GM11168 (cell line): ENCODE results near the gene TNFSF8.

Experiments used
- in situ Hi-C: fragments of 300-500 bp; cut with MboI; formaldehyde crosslinking; loops from one replicate; pipeline ENCODE4 v1.12.0; 2022; ENCODE audit warnings: low sequenced_read_pairs; ENCODE audit not compliant: unreplicated experiment

TNFSF8 gene

GRCh38 chr9:114884787-114885452 is 45.5 kb downstream of the TNFSF8 start:
- in situ Hi-C loops, result no loop called here

GRCh38 chr9:114883709-114884108 is 46.7 kb downstream of the TNFSF8 start:
- in situ Hi-C loops, result no loop called here

GRCh38 chr9:114880291-114880745 is 50.1 kb downstream of the TNFSF8 start:
- in situ Hi-C loops, result no loop called here

- in situ Hi-C loops, result no loop called here
Measured at GRCh38 chr9:114878879-114879564, 51.4 kb downstream of the TNFSF8 start.

GRCh38 chr9:114869845-114870244 is 60.5 kb downstream of the TNFSF8 start:
- in situ Hi-C loops, result no loop called here

- in situ Hi-C loops, result no loop called here
Measured at GRCh38 chr9:114869378-114869777, 61.0 kb downstream of the TNFSF8 start.

GRCh38 chr9:114867327-114867726 is 63.1 kb downstream of the TNFSF8 start:
- in situ Hi-C loops, result no loop called here

GRCh38 chr9:114864471-114864870 is 65.9 kb downstream of the TNFSF8 start:
- in situ Hi-C loops, result no loop called here

GRCh38 chr9:114861922-114862605 is 68.3 kb downstream of the TNFSF8 start:
- in situ Hi-C loops, result no loop called here

- in situ Hi-C loops, result no loop called here
Measured at GRCh38 chr9:114861273-114861672, 69.1 kb downstream of the TNFSF8 start.

- in situ Hi-C loops, result no loop called here
Measured at GRCh38 chr9:114860187-114860586, 70.2 kb downstream of the TNFSF8 start.

GRCh38 chr9:114856942-114857315 is 73.5 kb downstream of the TNFSF8 start:
- in situ Hi-C loops, result no loop called here

- in situ Hi-C loops, result no loop called here
Measured at GRCh38 chr9:114856215-114856941, 74.0 kb downstream of the TNFSF8 start.

GRCh38 chr9:114855488-114855887 is 74.9 kb downstream of the TNFSF8 start:
- in situ Hi-C loops, result no loop called here

GRCh38 chr9:114854736-114855355 is 75.5 kb downstream of the TNFSF8 start:
- in situ Hi-C loops, result no loop called here

GRCh38 chr9:114853071-114853855 is 77.1 kb downstream of the TNFSF8 start:
- in situ Hi-C loops, result no loop called here

GRCh38 chr9:114852050-114852594 is 78.3 kb downstream of the TNFSF8 start:
- in situ Hi-C loops, result no loop called here

GRCh38 chr9:114851306-114851705 is 79.1 kb downstream of the TNFSF8 start:
- in situ Hi-C loops, result no loop called here
